Measurements from ENCODE around the gene PLEKHG3. TPM values are rescaled to one million over a fixed set of nuclear protein-coding genes. Genes with fewer than 3 reads are reported as not detected.
A peak's percentile ranks its signal among the peaks of the same experiment; 100 is the strongest.
"Not testable (repeated sequence)": the region's sequence is repeated elsewhere in the genome, so short reads cannot be mapped to it uniquely, and the experiment has no call there.

The PLEKHG3 gene
- total RNA-seq, result 19.6 TPM
- long read RNA-seq, partial matches to known transcripts, result 3 of 6 reads
- long read RNA-seq, other reads (novel, unspliced or antisense), result 3 of 6 reads

- intact Hi-C loops (cut with DNase I), result no loop called here
- ATAC-seq (peak; percentile 81), DNase-seq (ENCODE audit: missing footprints) (peak; percentile 90)
These were observed at the start of gene PLEKHG3 for GRCh38 chr14:64704143-64704742. PLEKHG3 (plus strand) TSS chr14:64704424; CDS start chr14:64727632, 23,208 bp downstream.

GRCh38 chr14:64654901-64655300 is 49.3 kb upstream of the PLEKHG3 start:
- intact Hi-C loops (cut with DNase I), result no loop called here
- peak; percentile 61 for ATAC-seq
- DNase-seq (ENCODE audit: missing footprints), result no peak

DNA sequence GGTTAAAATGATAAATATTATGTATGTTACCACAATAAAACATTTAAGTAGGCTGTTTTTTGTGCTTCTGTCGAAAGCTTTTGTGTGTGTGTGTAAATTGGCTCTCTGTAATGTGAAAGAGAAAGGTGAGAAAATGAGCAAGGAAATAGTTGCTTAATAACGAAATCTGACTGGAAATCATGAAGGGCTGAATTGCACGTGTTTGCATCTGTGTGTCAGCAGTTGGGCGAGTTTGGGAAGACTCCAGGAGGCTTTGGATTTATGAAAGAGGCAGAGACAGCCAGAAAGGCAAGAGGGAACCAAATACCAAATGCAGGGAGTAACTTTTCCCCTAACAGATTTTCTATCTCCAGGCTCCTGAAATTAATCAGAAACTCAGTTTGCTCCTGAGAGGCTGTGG is 47.2 kb upstream of the PLEKHG3 start:
- no peak for DNase-seq (ENCODE audit: missing footprints)
- ATAC-seq, result no peak

DNA sequence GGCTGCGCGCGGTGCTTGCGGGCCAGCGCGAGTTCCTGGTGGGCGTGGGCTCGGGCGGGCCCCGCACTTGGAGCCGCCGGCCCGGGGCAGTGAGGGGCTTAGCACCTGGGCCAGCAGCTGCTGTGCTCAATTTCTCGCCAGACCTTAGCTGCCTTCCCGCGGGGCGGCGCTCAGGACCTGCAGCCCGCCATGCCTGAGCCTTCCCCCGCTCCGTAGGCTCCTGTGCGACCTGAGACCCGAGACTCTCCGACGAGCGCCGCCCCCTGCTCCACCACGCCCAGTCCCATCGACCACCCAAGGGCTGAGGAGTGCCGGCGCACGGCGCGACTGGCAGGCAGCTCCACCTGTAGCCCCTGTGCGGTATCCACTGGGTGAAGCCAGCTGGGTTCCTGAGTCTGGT is 46.0 kb upstream of the PLEKHG3 start:
- ATAC-seq, result no peak

More for the DNA sequence above, 47.2 kb upstream of the PLEKHG3 start:
- intact Hi-C loops (cut with DNase I), result no loop called here

DNA sequence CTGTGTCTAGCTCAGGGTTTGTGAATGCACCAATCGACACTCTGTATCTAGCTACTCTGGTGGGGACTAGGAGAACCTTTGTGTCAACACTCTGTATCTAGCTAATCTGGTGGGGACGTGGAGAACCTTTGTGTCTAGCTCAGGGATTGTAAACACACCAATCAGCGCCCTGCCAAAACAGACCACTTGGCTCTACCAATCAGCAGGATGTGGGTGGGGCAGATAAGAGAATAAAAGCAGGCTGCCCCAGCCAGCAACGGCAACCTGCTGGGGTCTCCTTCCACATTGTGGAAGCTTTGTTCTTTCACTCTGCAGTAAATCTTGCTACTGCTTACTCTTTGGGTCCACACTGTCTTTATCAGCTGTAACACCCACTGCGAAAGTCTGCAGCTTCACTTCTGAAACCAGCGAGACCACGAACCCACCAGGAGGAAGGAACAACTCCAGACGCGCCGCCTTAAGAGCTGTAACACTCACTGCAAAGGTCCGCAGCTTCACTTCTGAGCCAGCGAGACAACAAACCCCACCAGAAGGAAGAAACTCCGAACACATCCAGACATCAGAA is 45.4 kb upstream of the PLEKHG3 start:
- ATAC-seq; DNase-seq (ENCODE audit: missing footprints); intact Hi-C loops (cut with DNase I): not testable (repeated sequence)

More for the DNA sequence above, 46.0 kb upstream of the PLEKHG3 start:
- no peak for DNase-seq (ENCODE audit: missing footprints)
- intact Hi-C loops (cut with DNase I), result no loop called here

- ATAC-seq (no peak), DNase-seq (ENCODE audit: missing footprints) (no peak)
- intact Hi-C loops (cut with DNase I), result no loop called here
These were observed 44.9 kb upstream of the PLEKHG3 start for GRCh38 chr14:64659366-64659765.

GRCh38 chr14:64663174-64663573 is 41.0 kb upstream of the PLEKHG3 start:
- intact Hi-C loops (cut with DNase I), result no loop called here
- no peak for ATAC-seq
- no peak for DNase-seq (ENCODE audit: missing footprints)

DNA sequence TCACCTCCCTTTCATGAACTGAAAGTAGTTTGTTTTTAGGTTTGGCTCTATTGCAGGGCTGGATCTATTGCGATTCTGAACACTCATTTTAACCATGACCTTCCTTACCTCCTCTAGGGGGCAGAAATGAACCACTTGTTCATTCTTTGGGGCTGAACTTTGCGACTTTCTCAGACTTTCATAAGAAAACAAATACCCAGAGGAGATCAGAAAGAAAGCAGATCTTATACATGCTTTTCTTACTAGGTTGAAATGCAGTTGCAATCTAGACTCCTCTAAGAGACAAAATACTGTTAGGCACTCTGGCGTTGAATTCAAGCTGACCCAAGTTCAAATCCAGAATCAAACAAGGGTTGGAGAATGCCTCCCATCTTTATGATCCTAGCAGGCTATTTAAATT is 32.6 kb upstream of the PLEKHG3 start:
- intact Hi-C loops (cut with DNase I), result loop anchor here (10.0 kb wide), 3 partner anchors 53 to 313 kb away; partner anchors contain the start of gene FNTB
- no peak for DNase-seq (ENCODE audit: missing footprints)

DNA sequence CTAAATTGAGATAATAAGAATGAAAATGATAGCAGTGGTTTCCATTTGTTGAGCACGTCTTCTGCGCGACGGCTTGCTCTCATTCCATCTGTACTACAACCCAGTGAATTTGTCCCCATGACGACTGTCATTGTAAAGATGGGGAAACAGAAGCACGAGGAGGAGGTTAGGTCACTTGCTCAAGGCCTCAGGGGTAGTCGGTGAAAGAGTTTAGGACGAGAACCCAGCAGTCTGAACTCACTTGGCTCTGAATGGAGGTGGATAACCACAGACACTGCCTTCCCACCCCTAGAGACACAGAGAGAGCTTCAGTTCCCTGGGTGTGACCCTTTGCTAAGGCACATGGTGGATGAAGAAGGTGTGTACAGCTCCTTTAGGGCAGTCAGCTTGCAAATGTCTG is 30.9 kb upstream of the PLEKHG3 start:
- ATAC-seq (no peak), DNase-seq (ENCODE audit: missing footprints) (no peak)
- intact Hi-C loops (cut with DNase I), result loop anchor here (10.0 kb wide), 3 partner anchors 51 to 311 kb away; partner anchors contain the start of gene FNTB

More for the DNA sequence above, 32.6 kb upstream of the PLEKHG3 start:
- ATAC-seq, result peak; percentile 37

DNA sequence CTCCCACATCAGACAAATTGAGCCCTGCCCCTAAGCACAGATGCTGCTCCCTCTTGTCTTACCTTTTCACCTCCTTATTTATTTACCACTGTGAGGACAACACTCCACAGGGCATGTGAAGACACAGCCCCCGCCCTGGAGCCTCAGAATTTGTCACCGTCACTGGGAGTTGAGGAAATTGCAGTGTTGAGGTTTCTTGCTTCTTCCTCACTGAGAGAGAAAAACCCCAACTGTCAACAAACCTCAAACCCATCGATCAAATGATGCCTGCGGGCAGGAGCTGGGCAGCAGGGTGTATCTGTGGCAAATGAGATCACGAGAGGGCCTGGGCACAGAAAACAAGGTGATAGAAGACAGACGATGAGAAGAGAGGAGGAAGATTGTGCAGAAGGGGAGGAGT is 30.5 kb upstream of the PLEKHG3 start:
- intact Hi-C loops (cut with DNase I), result loop anchor here (10.0 kb wide), 3 partner anchors 51 to 311 kb away; partner anchors contain the start of gene FNTB
- peak; percentile 78 for DNase-seq (ENCODE audit: missing footprints)
- no peak for ATAC-seq

GRCh38 chr14:64674829-64675228 is 29.4 kb upstream of the PLEKHG3 start:
- intact Hi-C loops (cut with DNase I), result loop anchor here (10.0 kb wide), 3 partner anchors 50 to 310 kb away; partner anchors contain the start of gene FNTB
- ATAC-seq, result no peak

DNA sequence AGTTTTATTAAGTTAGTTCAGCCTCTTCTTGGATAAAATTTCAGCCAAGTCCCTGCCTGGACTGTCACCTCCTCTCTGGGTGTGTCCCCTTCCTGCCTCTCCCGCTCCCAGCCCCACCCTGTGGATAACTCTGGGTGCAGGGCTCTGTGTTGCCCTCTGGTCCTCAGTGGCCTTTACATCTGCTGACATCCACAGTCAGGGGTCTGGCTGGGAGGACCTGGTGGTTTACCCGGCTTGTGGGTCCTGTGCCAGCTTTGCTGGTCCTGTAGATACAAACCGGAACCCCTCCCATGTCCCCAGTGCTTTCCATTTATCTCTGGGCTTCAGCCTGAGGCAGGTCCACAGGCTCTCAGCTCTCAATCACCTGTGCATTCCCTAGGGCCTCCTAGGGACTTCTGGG is 28.9 kb upstream of the PLEKHG3 start:
- intact Hi-C loops (cut with DNase I), result loop anchor here (10.0 kb wide), 3 partner anchors 49 to 309 kb away; partner anchors contain the start of gene FNTB
- DNase-seq (ENCODE audit: missing footprints) (no peak), ATAC-seq (no peak)

More at GRCh38 chr14:64674829-64675228, 29.4 kb upstream of the PLEKHG3 start:
- DNase-seq (ENCODE audit: missing footprints), result no peak

- intact Hi-C loops (cut with DNase I), result loop anchor here (10.0 kb wide), 3 partner anchors 48 to 308 kb away; partner anchors contain the start of gene FNTB
- ATAC-seq (no peak), DNase-seq (ENCODE audit: missing footprints) (no peak)
These were observed 27.7 kb upstream of the PLEKHG3 start for GRCh38 chr14:64676410-64677008.

GRCh38 chr14:64680013-64680713 is 24.1 kb upstream of the PLEKHG3 start:
- ATAC-seq (no peak), DNase-seq (ENCODE audit: missing footprints) (no peak)
- intact Hi-C loops (cut with DNase I), result no loop called here

GRCh38 chr14:64680714-64681065 is 23.5 kb upstream of the PLEKHG3 start:
- ATAC-seq (no peak), DNase-seq (ENCODE audit: missing footprints) (no peak)
- intact Hi-C loops (cut with DNase I), result no loop called here

GRCh38 chr14:64681796-64682710 is 22.2 kb upstream of the PLEKHG3 start:
- intact Hi-C loops (cut with DNase I), result no loop called here

DNA sequence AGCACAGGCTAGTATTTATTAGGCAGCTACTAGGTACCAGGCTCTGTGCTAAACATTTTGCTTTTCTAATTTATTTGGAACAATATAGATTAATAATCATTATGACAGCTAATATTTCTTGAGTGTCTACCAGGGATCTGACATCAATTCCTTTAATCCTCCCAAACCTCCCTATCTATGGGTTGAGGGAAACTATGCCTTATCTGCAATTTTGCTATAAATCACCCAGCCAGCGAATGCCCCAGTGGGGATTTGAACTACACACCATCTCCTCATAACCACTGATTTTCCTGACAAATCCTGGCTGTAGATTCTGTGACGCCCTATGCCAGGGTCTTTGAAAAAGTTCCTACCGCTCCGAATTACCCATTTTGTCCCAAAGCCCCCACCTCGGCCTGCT is 21.4 kb upstream of the PLEKHG3 start:
- no peak for ATAC-seq
- intact Hi-C loops (cut with DNase I), result no loop called here
- DNase-seq (ENCODE audit: missing footprints), result no peak

More at GRCh38 chr14:64681796-64682710, 22.2 kb upstream of the PLEKHG3 start:
- ATAC-seq (peak; percentile 86), DNase-seq (ENCODE audit: missing footprints) (peak; percentile 82)

GRCh38 chr14:64683264-64683663 is 21.0 kb upstream of the PLEKHG3 start:
- intact Hi-C loops (cut with DNase I), result no loop called here
- ATAC-seq (no peak), DNase-seq (ENCODE audit: missing footprints) (no peak)

All from Right ventricle myocardium inferior (tissue), 1 donor.